SK-N-SH (cell line): Measurements from ENCODE around the gene ITGAE. TPM values are rescaled to one million over a fixed set of nuclear protein-coding genes. Genes with fewer than 3 reads are reported as not detected.

ENCODE experiments used
- CTCF ChIA-PET: fragments of 300-600, 350-600 bp; formaldehyde crosslinking; extraction: SDS; loops from one replicate; lab custom pipeline; 2021; lab: Yijun Ruan, JAX
- POLR2A ChIA-PET: fragments of 350-600 bp; sonication (Branson Sonifier 250); formaldehyde crosslinking; extraction: SDS; loops from one replicate; lab custom pipeline; 2020; ENCODE audit warnings: antibody characterized with exemption, inconsistent platforms; lab: Yijun Ruan, JAX
- DNase-seq: peaks from one replicate; pipeline ENCODE4 v3.0.0; 2012
- H2AFZ ChIP-seq: fragments of 200-600 bp; sonication (generic); 2 replicates; pipeline ENCODE4 v1.8.1; 2016; ENCODE audit warnings: antibody characterized with exemption, mild to moderate bottlenecking, low read depth
- H3F3A ChIP-seq: fragments of 200-600 bp; sonication (generic); replicated peaks from 2 replicates; pipeline ENCODE3; 2016; ENCODE audit warnings: antibody characterized with exemption, mild to moderate bottlenecking; ENCODE audit not compliant: insufficient read depth
- H3K27ac ChIP-seq, 2 experiments: fragments of 200-500 bp in 1 of 2; fragments of 200-600 bp in 1 of 2; sonication (Bioruptor generic) in 1 of 2; sonication (generic), shearing (Covaris generic) in 1 of 2; 2 replicates each; pipeline versions ENCODE4 v1.5.1 to v1.6.1; 2014 to 2016; ENCODE audit warnings: low read depth in 2 of 2, inconsistent platforms in 1 of 2, low read length in 1 of 2, mild to moderate bottlenecking in 1 of 2, mixed read lengths in 1 of 2
- H3K27me3 ChIP-seq: fragments of 200-600 bp; sonication (generic), shearing (Covaris generic); 2 replicates; pipeline ENCODE4 v1.6.1; 2016; ENCODE audit warnings: mixed run types; ENCODE audit not compliant: insufficient read depth
- H3K36me3 ChIP-seq, 2 experiments: fragments of 200-500 bp in 1 of 2; fragments of 200-600 bp in 1 of 2; sonication (Bioruptor generic) in 1 of 2; sonication (generic) in 1 of 2; replicated peaks in 1 of 2; 2 replicates each; pipeline versions ENCODE3 to v1.5.1; 2014 to 2016; ENCODE audit warnings: low read length in 1 of 2, mild to moderate bottlenecking in 1 of 2; ENCODE audit not compliant: insufficient read depth in 2 of 2, control insufficient read depth in 1 of 2
- H3K4me1 ChIP-seq, 2 experiments: fragments of 200-500 bp in 1 of 2; fragments of 200-600 bp in 1 of 2; sonication (Bioruptor generic) in 1 of 2; sonication (generic), shearing (Covaris generic) in 1 of 2; 2 replicates each; pipeline versions ENCODE4 v1.5.1 to v1.6.1; 2014 to 2016; ENCODE audit warnings: low read depth in 1 of 2, low read length in 1 of 2, mixed run types in 1 of 2; ENCODE audit not compliant: insufficient read depth in 2 of 2, control insufficient read depth in 1 of 2
- H3K4me2 ChIP-seq: fragments of 200-600 bp; sonication (generic), shearing (Covaris generic); 2 replicates; pipeline ENCODE4 v1.6.1; 2017; ENCODE audit warnings: mixed run types
- H3K4me3 ChIP-seq, 2 experiments: fragments of 200-500 bp in 1 of 2; fragments of 200-600 bp in 1 of 2; sonication (Bioruptor generic) in 1 of 2; sonication (generic), shearing (Covaris generic) in 1 of 2; 2 replicates each; pipeline versions ENCODE4 v1.5.1 to v1.8.1; 2014 to 2016; ENCODE audit warnings: low read depth in 2 of 2, inconsistent platforms in 1 of 2, low read length in 1 of 2, mild to moderate bottlenecking in 1 of 2, mixed read lengths in 1 of 2, moderate library complexity in 1 of 2
- H3K79me2 ChIP-seq: fragments of 200-600 bp; sonication (generic); 2 replicates; pipeline ENCODE4 v1.8.1; 2017; ENCODE audit warnings: mild to moderate bottlenecking; ENCODE audit not compliant: insufficient read depth
- H3K9ac ChIP-seq: fragments of 200-600 bp; sonication (generic); 2 replicates; pipeline ENCODE4 v1.6.1; 2017; ENCODE audit warnings: mixed run types
- H3K9me2 ChIP-seq: fragments of 200-600 bp; sonication (generic); 2 replicates; pipeline ENCODE4 v1.6.1; 2017; ENCODE audit warnings: mixed run types
- H3K9me3 ChIP-seq: fragments of 200-600 bp; sonication (generic); 2 replicates; pipeline ENCODE4 v1.6.1; 2017; ENCODE audit warnings: mixed run types, mild to moderate bottlenecking, moderate library complexity
- H4K20me1 ChIP-seq: fragments of 200-600 bp; sonication (generic); 2 replicates; pipeline ENCODE4 v1.6.1; 2017; ENCODE audit warnings: mild to moderate bottlenecking, mixed run types; ENCODE audit not compliant: insufficient read depth
- CHD2 ChIP-seq: fragments of 150-350 bp; IDR thresholded peaks from 2 replicates; pipeline ENCODE4 v1.6.1; 2018; ENCODE audit warnings: low read length; ENCODE audit not compliant: partially characterized antibody
- CTCF ChIP-seq: fragments of 200-600 bp; sonication (generic); IDR thresholded peaks from 2 replicates; pipeline ENCODE4 v1.6.1; 2017; ENCODE audit warnings: antibody characterized with exemption, mild to moderate bottlenecking, moderate library complexity
- ELF1 ChIP-seq: IDR thresholded peaks from 2 replicates; pipeline ENCODE4 v1.4.0; 2012
- EP300 ChIP-seq, 2 experiments: IDR thresholded peaks; 2 replicates each; pipeline versions ENCODE4 v1.4.0 to v1.6.1; 2012; ENCODE audit warnings: borderline replicate concordance in 1 of 2, low read depth in 1 of 2, low read length in 1 of 2
- FOXM1 ChIP-seq: IDR thresholded peaks from 2 replicates; pipeline ENCODE4 v1.4.0; 2012; ENCODE audit warnings: low read depth, mild to moderate bottlenecking
- GATA2 ChIP-seq: sonication (generic); formaldehyde crosslinking; IDR thresholded peaks from 2 replicates; pipeline ENCODE4 v1.5.0; 2020; ENCODE audit warnings: mild to moderate bottlenecking, missing genetic modification reagents
- MEF2A ChIP-seq: IDR thresholded peaks from 2 replicates; pipeline ENCODE4 v1.4.0; 2012; ENCODE audit warnings: low read depth, borderline replicate concordance
- MXI1 ChIP-seq: IDR thresholded peaks from 2 replicates; pipeline ENCODE4 v1.6.1; 2012; ENCODE audit warnings: mild to moderate bottlenecking, low read depth, low read length, improper control_type of control experiment
- NRF1 ChIP-seq: IDR thresholded peaks from 2 replicates; pipeline ENCODE4 v1.6.1; 2012; ENCODE audit warnings: low read depth, mild to moderate bottlenecking, low read length
- POLR2AphosphoS5 ChIP-seq: IDR thresholded peaks from 2 replicates; pipeline ENCODE4 v1.6.1; 2012; ENCODE audit warnings: low read depth, low read length
- RCOR1 ChIP-seq: fragments of 150-350 bp; IDR thresholded peaks from 2 replicates; pipeline ENCODE4 v1.6.1; 2017; ENCODE audit warnings: antibody characterized with exemption, low read length
- SMC3 ChIP-seq: IDR thresholded peaks from 2 replicates; pipeline ENCODE4 v1.6.1; 2012; ENCODE audit warnings: low read depth, low read length, improper control_type of control experiment
- TCF12 ChIP-seq: IDR thresholded peaks from 2 replicates; pipeline ENCODE4 v1.4.0; 2012
- TEAD4 ChIP-seq: IDR thresholded peaks from 2 replicates; pipeline ENCODE4 v1.4.0; 2012; ENCODE audit warnings: mild to moderate bottlenecking, borderline replicate concordance; ENCODE audit not compliant: insufficient read depth
- USF2 ChIP-seq: fragments of 150-350 bp; IDR thresholded peaks from 2 replicates; pipeline ENCODE4 v1.6.1; 2017; ENCODE audit warnings: antibody characterized with exemption, low read length, low read depth, borderline replicate concordance
- WGBS: methylation state at CpG from one replicate; pipeline ENCODE4 v1.1.6; 2017; ENCODE audit warnings: low lambda C conversion rate; 5-methylcytosine and 5-hydroxymethylcytosine counted together
- polyA plus RNA-seq, 3 experiments: library from polyadenylated mRNA; depleted of rRNA; stranded (reverse); fragments of >200 nt; gene quantifications; 2 replicates each; pipeline ENCODE4 v1.2.3, GENCODE V29; 2012

ITGAE gene
- polyA plus RNA-seq, 1 of the 3 experiments (the other 2 are of a cell fraction): 56.7 TPM

- no peak overlapping the region for H3K4me3 ChIP-seq
- peaks cover 3 to 9% of the 10 kb centered on the region in 2 experiments; a peak in 3 of 4 replicates for H3K4me1 ChIP-seq
- H3K4me2 ChIP-seq: no peak overlapping the region
- no peak overlapping the region for H2AFZ ChIP-seq
- no peaks in the 10 kb centered on the region for H3K27me3 ChIP-seq
- no peaks in the 10 kb centered on the region for H3K9me2 ChIP-seq
- CTCF ChIA-PET: interaction anchor here (1.3 to 9.7 kb wide), 4 partner anchors 9 to 111 kb away, joined by 5 to 74 read pairs (median 27); no protein-coding TSS in a partner anchor
- H3K27ac ChIP-seq: no peak overlapping the region
- no peak for DNase-seq
- H4K20me1 ChIP-seq: peaks cover 16% of the 10 kb centered on the region
- no peaks in the 10 kb centered on the region for H3F3A ChIP-seq
- WGBS: 94% methylated on average over 9 of the region's 9 CpGs
- H3K9ac ChIP-seq: no peak overlapping the region
- POLR2A ChIA-PET: no interaction called here
- H3K36me3 ChIP-seq: peaks cover 4% of the 10 kb centered on the region in 2 experiments
- H3K79me2 ChIP-seq: peaks cover 26% of the 10 kb centered on the region
- no peaks in the 10 kb centered on the region for H3K9me3 ChIP-seq
- TF ChIP-seq RCOR1: no peak
- TF ChIP-seq FOXM1: no peak
- TF ChIP-seq NRF1: no peak
- no peak for TF ChIP-seq TCF12
- no peak for TF ChIP-seq CHD2
- TF ChIP-seq ELF1: no peak
- no peak for TF ChIP-seq GATA2 (CRISPR knock-in tag)
- no peak for TF ChIP-seq POLR2AphosphoS5
- TF ChIP-seq TEAD4: no peak
- TF ChIP-seq SMC3: no peak
- no peak for TF ChIP-seq MXI1
Measured at GRCh38 chr17:3848229-3848835, 47.3 kb upstream of the ITGAE start.

- CTCF ChIA-PET: interaction anchor here (0.8 to 9.7 kb wide), 11 partner anchors 10 to 109 kb away, joined by 3 to 74 read pairs (median 8); partner anchors contain the start of gene CAMKK1
- no peaks in the 10 kb centered on the region for H3K9me3 ChIP-seq
Measured at GRCh38 chr17:3847165-3847670, 46.2 kb upstream of the ITGAE start.

More at GRCh38 chr17:3847165-3847670, 46.2 kb upstream of the ITGAE start:
- TF ChIP-seq USF2 (no peak), EP300 (IDR thresholded peaks at IDR 0.05; ENCODE audit: borderline replicate concordance in 1 of 2, low read depth in 1 of 2, low read length in 1 of 2) (no peak), NRF1 (no peak), FOXM1 (no peak), MEF2A (no peak), TEAD4 (no peak), GATA2 (CRISPR knock-in tag) (no peak), SMC3 (no peak), CTCF (no peak)
- H3K4me1 ChIP-seq: peaks cover 3 to 9% of the 10 kb centered on the region in 2 experiments; a peak in 3 of 4 replicates
- peaks cover 37% of the 10 kb centered on the region for H3K79me2 ChIP-seq
- POLR2A ChIA-PET: no interaction called here
- peaks cover 26% of the 10 kb centered on the region for H4K20me1 ChIP-seq
- H3K9ac ChIP-seq: no peak overlapping the region
- no peaks in the 10 kb centered on the region for H3K9me2 ChIP-seq
- DNase-seq: no peak
- no peak overlapping the region for H3K4me2 ChIP-seq
- H3K4me3 ChIP-seq: no peak overlapping the region
- no peaks in the 10 kb centered on the region for H3K27me3 ChIP-seq
- WGBS: 88% methylated on average over 9 of the region's 9 CpGs
- H2AFZ ChIP-seq: no peak overlapping the region
- H3K36me3 ChIP-seq: peaks cover 7 to 13% of the 10 kb centered on the region in 2 experiments
- H3F3A ChIP-seq: no peaks in the 10 kb centered on the region
- H3K27ac ChIP-seq: no peak overlapping the region
